Amniotic epithelial cell (primary cell): ENCODE results near the gene BLVRB.
"Not testable (repeated sequence)": the region's sequence is repeated elsewhere in the genome, so short reads cannot be mapped to it uniquely, and the experiment has no call there.

Source experiments
- DNase-seq: peaks from one replicate; pipeline ENCODE4 v3.0.0-alpha.2; 2010; ENCODE audit warnings: low read depth

BLVRB gene

GRCh38 chr19:40449506-40449905 is 16.0 kb downstream of the BLVRB start:
- no peak for DNase-seq

GRCh38 chr19:40446263-40446784 is 19.2 kb downstream of the BLVRB start:
- no peak for DNase-seq

- peak; percentile 27 for DNase-seq
These were observed 19.7 kb downstream of the BLVRB start for GRCh38 chr19:40445780-40446262.

GRCh38 chr19:40444825-40445312 is 20.7 kb downstream of the BLVRB start:
- no peak for DNase-seq

GRCh38 chr19:40444000-40444824 is 21.3 kb downstream of the BLVRB start, which contains the start of gene SERTAD3:
Gene SERTAD3, minus strand, starts transcription at chr19:40444335. Its CDS starts 2,255 bp downstream, at chr19:40442080.
- DNase-seq = peak; percentile 86

- peak; percentile 99 for DNase-seq
These were observed 22.2 kb downstream of the BLVRB start for GRCh38 chr19:40443131-40443999.

GRCh38 chr19:40442328-40443130 is 23.0 kb downstream of the BLVRB start:
- DNase-seq = no peak

- no peak for DNase-seq
These were observed 23.8 kb downstream of the BLVRB start for GRCh38 chr19:40441719-40442253.

- no peak for DNase-seq
These were observed 27.3 kb downstream of the BLVRB start for GRCh38 chr19:40438284-40438683.

- DNase-seq = peak; percentile 92
These were observed 31.9 kb downstream of the BLVRB start for GRCh38 chr19:40433391-40434216.

- not testable (repeated sequence) for DNase-seq
These were observed 32.8 kb downstream of the BLVRB start for GRCh38 chr19:40432760-40433159.

GRCh38 chr19:40431698-40432097 is 33.8 kb downstream of the BLVRB start:
- no peak for DNase-seq

GRCh38 chr19:40430242-40430641 is 35.3 kb downstream of the BLVRB start:
- DNase-seq = not testable (repeated sequence)

- DNase-seq = not testable (repeated sequence)
These were observed 37.3 kb downstream of the BLVRB start for GRCh38 chr19:40428197-40428596.

GRCh38 chr19:40425450-40426287 is 39.9 kb downstream of the BLVRB start, which contains the start of gene SERTAD1:
Gene SERTAD1, minus strand, starts transcription at chr19:40425992. Its CDS starts 2,446 bp downstream, at chr19:40423546.
- peak; percentile 98 for DNase-seq

GRCh38 chr19:40424637-40425449 is 40.7 kb downstream of the BLVRB start:
- no peak for DNase-seq

- DNase-seq = no peak
These were observed 41.6 kb downstream of the BLVRB start for GRCh38 chr19:40423938-40424337.
